Fibroblast of peridontal ligament (primary cell): Measurements from ENCODE around the gene SYCE1L.
A peak's percentile ranks its signal among the peaks of the same experiment; 100 is the strongest.
"Not testable (repeated sequence)": the region's sequence is repeated elsewhere in the genome, so short reads cannot be mapped to it uniquely, and the experiment has no call there.

Experiments
- DNase-seq: peaks from one replicate; pipeline ENCODE4 v3.0.0-alpha.2; 2010; ENCODE audit errors: extremely low read depth

The SYCE1L gene, protein sequence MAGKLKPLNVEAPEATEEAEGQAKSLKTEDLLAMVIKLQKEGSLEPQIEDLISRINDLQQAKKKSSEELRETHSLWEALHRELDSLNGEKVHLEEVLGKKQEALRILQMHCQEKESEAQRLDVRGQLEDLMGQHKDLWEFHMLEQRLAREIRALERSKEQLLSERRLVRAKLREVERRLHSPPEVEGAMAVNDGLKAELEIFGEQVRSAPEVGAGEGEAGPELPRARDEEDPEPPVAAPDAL

DNA sequence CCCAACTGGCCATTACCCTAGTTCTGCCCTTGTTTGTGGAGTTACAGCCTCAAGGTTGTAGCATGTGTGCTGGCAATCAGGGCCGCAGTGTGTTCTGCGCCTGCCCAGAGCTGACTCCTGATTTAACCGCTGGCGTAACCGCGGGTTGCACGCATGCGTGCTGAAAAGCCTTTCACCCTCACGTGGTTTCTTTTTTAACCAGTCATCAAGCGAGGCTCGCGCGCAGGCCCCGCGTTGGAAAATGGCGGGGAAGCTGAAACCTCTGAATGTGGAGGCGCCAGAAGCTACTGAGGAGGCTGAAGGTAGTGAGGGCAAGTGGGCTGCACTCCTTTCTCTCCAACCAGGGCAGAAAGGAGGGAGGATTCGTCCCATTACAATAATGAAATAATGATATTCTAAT, at the start of gene SYCE1L:
TSS of gene SYCE1L (plus strand) at position 198 of the 400 bp plus-strand sequence. CDS start at position 242, 44 bp downstream.
- DNase-seq: no peak

DNA sequence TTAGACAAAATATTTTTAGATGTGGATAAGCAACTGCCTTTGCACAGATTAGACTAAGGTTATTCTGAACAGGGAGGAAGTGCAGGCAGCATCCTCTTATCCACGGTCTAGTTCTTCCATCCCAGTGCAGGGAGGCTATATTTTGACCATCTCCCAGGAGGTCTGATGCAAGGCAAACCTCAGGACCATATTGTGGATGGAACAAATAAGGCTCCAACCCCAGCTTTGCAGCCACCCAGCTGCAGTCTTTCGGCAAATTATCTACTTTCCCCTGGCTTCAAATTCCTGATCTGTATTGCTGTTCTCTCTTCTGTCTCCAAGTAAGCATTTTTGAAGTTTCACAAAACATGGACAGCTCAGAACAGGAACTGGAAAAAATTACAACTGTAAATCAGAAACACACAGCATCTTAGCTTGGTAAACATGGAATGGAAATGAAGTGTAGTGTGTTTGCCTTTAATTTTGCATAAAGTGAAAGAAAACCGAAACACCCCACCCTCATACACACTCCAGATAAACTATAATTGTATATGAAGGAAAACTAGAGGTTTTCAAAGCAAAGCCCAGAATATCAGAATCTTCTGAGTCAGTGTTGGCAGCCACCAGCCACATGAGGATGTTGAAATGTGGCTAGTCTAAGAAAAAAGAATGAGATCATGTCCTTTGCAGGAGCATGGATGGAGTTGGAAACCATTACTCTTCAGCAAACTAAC, 41.7 kb upstream of the SYCE1L start:
- peak; percentile 15 for DNase-seq

DNA sequence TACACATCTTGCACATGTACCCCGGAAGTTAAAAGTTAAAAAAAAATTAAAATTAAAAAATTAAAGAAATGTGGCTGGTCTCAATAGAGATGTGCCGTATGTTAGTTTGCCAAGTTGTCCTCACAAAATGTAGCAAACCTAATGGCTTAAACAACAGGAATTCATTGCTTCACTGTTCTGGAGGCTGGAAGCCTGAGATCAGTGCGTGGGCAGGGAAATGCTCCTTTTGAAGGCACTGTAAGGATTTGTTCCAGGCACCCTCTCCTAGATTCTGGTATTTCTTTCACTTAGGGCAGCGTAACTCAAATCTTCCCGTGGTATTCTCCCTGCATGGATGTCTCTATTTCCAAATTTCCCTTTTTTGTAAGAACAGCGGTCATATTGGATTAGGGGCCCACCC, 40.9 kb upstream of the SYCE1L start:
- DNase-seq: no peak

DNA sequence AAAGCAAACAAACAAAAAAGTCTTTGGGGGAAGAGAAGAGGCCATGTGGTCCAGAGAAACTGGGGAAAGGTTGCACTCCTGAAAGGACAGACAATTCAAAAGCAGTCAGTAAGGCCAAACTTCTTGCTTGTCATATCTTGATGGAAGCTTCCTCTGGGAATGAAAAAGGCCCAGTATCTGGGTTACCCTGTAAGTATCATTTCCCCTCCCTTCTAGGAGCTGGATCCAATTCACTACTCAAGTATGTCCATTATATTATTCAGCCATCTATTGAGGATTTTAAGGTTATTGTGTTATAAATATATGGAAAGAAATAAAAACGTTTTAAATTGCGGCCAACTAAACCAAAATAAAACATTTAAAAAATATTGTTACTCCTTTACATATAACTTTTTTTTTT, 34.2 kb upstream of the SYCE1L start:
- DNase-seq: no peak

DNA sequence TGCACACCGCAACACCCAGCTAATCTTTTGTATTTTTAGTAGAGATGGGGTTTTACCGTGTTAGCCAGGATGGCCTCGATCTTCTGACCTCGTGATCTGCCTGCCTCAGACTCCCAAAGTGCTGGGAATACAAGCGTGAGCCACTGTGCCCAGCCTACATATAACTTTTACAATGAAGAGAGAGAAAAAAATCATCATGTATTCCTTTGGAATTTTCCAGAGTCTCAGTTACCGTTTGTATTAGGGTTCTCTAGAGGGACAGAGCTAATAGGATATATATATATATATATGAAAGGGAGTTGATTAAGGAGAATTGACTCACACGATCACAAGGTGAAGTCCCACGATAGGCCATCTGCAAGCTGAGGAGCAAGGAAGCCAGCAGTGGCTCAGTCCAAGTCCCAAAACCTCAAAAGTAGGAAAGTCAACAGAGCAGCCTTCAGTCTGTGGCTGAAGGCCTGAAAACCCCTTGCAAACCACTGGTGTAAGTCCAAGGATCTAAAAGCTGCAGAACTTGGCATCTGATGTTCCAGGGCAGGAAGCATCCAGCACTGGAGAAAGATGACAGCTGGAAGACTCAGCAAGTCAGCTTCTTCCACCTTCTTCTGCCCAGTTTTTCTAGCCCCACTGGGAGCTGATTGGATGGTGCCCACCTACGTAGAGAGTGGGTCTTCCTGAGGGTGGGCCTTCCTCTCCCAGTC, 33.5 kb upstream of the SYCE1L start:
- not testable (repeated sequence) for DNase-seq

DNA sequence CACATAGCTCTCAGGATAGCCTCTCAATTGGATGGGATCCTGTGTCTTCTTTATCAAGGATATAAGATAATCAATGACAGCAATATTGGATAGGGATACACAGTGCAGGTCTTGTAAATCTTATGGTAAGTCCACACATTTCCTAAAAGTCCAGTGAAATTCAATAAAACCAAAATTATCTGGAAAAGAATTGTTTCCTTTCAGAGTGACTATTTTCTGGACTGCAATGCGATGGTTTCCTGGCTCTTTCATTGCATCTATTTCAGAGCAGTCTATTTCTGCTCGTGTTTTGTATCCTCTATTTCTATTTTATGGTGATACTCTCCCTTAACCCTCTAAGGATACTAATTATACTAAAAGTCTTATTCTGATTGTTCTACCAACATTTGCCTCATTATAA, 32.5 kb upstream of the SYCE1L start:
- DNase-seq: no peak

DNA sequence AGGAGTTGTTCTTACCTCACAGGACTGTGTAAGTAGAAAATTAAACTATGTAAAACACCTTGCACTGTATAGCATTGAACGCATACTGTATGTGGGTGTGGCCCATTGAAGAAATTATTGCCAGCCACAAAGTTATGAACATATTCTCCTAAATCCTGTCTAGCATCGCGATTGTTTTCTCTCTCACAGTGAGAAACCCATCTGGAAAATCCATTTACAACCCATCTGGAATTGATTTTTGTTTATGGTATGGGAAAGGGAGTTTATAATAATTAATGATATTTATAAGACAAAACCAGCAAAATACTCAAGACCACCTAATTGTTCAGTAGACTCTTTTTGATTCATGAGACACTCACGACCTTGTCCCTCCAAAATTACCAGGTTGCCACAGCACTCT, 30.3 kb upstream of the SYCE1L start:
- no peak for DNase-seq

DNA sequence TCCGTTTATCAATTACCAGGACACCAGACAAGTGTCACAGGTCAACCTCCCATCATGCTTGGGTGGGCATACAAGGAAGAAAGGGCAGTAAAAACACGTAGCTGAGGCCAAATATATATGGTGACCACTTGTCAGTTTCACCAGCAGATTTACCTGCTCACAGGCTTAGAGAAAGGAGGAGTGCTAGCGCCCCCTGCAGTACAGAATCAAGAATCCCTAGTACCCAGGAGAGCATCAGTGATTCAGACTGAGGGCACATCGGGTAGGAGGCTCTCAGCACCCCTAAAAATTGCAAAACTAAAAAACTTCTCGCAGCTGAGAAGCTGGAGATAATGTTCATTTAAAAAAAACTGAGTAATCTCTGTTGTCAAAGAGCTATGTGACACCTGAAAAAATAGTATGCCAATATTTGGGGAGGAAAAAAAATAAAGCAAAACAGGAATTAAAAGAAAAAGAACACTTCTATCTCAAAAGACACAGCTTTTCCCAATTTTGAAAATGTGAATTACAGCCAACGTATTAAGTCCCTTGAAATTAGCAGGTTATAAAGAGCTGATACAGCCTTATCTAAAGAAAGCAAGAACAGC, 29.5 kb upstream of the SYCE1L start:
- DNase-seq: peak; percentile 49

DNA sequence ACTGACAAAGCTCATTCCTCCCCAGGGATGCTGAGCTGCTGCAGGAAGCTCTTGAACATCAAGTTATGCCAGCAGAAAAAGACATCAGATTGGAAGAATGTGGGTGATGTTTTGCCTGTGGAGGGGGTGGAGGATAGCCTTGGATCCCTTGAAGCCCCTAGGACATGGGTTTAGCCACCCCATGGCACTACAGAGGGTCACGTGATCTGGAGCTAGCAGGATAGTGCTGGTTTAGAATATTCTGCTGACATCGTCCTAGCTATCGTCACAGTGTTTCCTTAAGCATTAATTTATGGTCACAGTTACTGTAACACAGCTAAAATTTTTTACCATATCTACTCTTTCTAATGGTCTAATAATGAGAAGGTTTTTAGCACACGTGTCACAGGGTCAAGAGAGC, 28.4 kb upstream of the SYCE1L start:
- no peak for DNase-seq

DNA sequence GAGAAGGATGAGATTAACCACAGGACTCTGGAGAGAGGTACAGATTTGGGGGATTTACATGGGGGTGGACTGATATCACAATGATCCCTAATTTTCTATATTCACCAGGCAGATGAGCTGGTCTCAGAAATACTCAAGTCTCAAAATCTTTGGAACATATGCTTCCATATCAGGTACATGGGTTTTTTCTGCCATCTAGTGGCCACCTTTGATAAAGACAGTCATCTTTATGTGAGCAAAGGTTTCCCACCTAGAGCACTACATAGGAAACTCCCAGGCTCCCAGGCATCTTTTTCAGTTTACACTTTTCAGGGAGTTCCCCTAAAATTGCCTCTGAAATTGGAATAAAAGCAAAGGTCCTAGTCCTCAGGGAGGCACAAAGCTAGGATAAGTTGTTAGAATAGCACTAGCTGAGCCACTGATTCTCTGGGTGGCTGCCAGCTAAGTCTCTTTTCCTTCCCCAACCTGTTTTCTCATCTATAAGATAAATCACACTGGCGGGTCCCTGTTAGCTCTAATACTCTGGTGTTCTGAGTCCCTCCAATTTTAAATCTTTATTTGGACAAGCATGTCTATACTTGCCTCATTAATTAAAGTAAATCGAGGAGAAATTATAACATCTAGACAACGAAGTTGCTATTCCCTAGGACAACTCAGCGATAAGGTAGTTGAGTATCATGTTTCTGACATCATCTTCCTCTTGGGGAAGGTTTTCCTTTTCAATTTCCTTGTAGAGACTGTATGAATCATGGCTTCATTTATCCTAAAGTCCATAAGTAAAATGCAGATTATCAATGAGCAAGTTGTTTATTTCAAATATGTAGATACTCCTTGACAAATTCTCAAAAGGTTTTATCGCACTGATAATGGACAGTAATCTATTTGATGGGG, 27.2 kb upstream of the SYCE1L start:
- DNase-seq: peak; percentile 81

DNA sequence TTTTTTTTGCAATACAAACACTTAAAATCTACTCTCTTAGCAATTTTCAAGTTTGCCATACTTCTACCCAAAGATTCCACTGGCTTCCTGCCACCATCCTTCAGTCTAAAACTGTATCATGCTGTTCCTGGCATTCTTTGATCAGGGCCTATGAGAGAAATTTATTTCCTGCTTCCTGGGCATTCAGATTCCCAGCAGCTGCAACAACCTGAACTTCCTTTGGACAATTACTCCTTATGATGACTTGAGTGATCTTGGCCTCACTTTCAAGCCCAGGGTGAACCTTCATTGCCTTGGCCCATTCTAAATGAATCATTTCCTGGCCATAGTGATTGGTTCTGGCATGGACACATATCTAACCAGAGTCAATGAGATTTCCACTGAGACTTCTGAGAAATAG, 26.3 kb upstream of the SYCE1L start:
- DNase-seq: no peak

DNA sequence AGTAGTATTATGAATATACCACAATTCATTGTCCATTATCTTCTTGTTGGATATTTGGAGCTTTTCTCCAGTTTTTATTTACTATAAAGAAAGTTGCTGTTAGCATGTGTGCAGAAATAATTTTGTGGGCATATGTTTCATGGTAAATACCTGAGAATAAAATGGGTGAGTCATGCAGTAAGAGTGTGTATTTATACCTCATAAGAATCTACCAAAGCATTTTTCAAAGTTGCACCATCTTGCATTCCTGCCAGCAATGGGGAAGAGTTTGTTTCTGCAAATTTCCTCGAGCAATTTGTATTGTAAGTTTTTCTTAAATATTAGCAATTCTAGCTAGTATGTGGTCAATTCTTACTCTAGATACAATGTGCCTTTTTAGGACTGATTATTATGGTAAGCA, 16.1 kb upstream of the SYCE1L start:
- no peak for DNase-seq

DNA sequence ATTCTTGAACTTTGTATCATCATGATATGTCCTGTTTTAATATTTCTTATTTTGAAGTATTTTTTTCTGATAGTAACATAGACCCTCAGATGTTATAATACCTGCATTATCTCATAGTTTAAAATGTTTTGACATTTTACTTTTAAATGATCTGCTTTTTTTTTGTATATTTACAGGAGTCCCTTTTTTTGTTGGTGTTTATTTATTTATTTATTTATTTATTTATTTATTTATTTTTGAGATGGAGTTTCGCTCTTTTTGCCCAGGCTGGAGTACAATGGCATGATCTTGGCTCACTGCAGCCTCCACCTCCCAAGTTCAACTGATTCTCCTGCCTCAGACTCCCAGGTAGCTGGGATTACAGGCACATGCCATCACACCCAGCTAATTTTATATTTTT, 12.9 kb upstream of the SYCE1L start:
- not testable (repeated sequence) for DNase-seq

DNA sequence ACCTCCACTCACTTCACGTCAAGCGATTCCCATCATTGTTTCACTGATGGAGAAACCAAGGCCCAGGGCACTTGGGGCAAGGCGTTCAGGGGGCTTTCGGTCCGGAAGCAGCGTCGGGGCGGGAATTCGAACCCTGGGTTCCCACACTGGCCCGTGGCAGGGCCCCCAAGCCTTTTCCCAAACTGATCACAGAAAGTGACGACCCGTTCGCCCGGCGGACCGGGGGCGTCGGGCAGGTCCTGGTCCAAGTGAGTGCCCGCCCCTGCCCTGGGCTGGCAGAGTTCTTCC, 9.1 kb upstream of the SYCE1L start:
- DNase-seq: no peak

DNA sequence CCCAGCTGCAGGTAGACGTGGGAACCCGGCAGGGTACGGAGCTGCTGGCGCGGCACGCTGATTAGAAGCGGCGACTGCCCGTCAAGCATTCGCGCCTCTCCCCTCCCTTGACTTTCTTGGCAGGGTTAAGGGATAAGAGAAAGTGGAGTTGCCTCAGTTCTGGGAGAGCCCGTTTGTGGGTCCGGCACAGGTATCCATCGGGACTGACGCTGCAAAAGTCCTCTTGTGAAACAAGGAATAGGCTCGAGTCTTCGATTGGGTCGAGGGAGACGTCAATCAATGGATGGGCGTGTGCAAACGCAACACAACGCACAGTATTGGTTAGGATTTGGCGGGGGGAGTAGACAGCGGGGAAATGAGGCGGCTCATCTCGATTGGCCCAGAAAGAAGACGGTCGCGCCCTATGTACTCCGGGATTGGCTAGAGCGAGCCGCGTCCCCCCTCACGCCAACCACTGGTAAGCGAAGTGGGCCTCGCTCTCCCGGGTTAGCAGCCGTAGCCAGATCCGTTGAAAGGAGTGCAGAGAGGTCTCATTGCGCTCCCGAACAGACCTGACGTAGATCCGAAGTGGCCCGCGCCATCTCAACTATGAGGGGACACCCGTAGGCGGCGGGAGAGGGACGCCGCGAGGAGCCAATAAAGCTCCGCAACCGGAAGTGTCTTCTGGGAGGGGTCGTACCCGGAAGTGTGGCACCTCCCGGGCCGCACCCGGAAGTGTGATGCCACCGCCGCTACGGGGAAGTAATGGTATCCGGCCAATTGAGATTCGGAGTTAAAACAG, 8.5 kb upstream of the SYCE1L start, which contains the start of gene MON1B:
TSS of gene MON1B (plus strand) at position 713 of the 781 bp plus-strand sequence. CDS start 296 bp downstream, outside the sequence.
- DNase-seq: peak; percentile 98

DNA sequence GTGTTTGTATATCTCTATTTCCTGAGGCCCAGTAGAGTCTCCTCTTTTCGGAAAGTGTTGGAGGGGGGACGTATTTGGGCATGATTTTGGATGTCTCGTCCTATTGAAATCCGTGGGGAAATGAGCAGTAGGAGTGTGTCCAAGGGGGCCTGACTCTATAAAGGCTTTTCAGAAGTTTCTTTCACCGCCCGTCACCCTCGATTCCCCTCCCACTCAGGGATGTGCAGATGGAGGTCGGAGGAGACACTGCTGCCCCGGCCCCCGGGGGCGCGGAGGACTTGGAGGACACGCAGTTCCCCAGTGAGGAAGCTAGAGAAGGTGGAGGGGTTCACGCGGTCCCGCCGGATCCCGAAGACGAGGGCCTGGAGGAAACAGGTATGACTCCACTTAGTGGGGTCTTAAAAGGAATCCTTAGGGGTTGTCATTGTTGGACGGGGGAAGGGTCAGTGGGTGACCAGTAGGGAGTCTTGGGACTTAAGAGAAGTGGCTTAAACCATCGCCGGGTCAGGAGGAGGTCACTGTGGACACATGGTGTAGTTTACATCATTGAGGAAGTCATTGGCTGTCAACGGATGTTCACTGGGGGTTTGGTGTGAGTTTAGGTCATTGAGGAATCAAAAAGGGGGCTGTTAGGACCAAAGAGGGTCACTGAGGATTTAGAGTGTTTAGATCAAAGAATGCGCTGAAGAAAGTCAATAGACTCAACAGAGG, 7.8 kb upstream of the SYCE1L start:
- DNase-seq: peak; percentile 22

DNA sequence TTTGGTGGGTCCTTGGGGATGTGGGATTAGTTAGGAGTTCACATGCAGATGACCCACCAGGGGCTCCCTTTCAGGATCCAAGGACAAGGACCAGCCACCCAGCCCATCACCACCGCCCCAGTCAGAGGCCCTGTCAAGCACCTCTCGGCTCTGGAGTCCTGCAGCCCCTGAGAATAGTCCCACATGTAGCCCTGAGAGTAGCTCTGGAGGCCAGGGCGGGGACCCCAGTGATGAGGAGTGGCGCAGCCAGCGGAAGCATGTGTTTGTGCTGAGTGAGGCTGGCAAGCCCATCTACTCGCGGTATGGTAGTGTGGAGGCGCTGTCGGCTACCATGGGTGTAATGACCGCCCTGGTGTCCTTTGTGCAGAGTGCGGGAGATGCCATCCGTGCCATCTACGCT, 5.8 kb upstream of the SYCE1L start:
- no peak for DNase-seq

DNA sequence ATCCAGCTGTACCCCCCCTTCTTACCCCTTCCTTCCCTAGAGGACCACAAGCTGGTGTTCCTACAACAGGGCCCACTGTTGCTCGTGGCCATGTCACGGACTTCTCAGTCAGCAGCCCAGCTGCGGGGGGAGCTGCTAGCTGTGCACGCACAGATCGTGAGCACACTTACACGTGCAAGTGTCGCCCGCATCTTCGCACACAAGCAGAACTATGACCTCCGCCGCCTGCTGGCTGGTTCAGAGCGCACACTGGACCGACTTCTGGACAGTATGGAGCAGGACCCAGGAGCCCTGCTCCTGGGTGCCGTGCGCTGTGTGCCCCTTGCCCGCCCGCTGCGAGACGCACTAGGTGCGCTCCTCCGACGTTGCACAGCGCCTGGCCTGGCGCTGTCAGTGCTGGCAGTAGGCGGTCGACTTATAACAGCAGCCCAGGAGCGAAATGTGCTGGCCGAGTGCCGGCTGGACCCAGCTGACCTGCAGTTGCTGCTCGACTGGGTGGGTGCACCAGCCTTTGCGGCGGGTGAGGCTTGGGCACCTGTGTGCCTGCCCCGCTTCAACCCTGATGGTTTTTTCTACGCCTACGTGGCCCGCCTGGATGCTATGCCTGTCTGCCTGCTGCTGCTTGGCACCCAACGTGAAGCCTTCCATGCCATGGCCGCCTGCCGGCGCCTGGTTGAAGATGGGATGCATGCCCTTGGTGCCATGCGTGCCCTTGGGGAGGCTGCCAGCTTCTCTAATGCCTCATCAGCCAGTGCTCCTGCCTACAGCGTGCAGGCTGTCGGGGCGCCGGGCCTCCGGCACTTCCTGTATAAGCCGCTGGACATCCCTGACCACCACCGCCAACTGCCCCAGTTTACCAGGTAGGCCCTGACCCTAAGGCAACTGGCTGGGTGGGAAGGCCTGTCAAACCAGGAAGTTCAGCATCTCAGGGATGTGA, 4.6 kb upstream of the SYCE1L start:
- DNase-seq: no peak

DNA sequence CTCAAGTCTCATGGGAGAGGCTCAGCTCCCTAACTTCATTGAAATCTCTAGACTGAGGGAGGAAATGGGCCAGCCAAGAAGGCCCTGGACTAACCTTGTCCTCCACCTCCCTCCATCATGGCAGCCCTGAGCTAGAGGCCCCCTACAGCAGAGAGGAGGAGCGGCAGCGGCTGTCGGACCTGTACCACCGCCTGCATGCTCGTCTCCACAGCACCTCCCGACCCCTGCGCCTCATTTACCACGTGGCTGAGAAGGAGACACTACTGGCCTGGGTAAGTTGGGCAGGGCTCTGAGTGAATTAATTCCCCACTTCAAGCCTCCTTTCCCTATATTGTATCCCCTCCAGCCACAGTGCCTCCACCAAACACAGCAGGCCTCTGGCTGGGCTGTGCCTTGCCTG, 3.8 kb upstream of the SYCE1L start:
- DNase-seq: no peak
